GM23338 (cell line): ENCODE measurements around the gene FHL1. TPM values are rescaled to one million over a fixed set of nuclear protein-coding genes. Genes with fewer than 3 reads are reported as not detected.

ENCODE experiments used
- ATAC-seq: fragments of 200-7000 bp; cut with Tn5 transposase; 3 replicates; pipeline ENCODE4 v1.9.1; 2020
- DNase-seq: peaks from one replicate; pipeline ENCODE4 v3.0.0-alpha.2; 2015; ENCODE audit warnings: low spot score
- H2AFZ ChIP-seq: fragments of 200-600 bp; sonication (generic); 2 replicates; pipeline ENCODE4 v1.8.0; 2016; ENCODE audit warnings: antibody characterized with exemption, mild to moderate bottlenecking, moderate library complexity
- H3F3A ChIP-seq: fragments of 200-600 bp; sonication (generic); replicated peaks from 2 replicates; pipeline ENCODE4 v1.8.0; 2017; ENCODE audit warnings: antibody characterized with exemption, mixed run types, low read depth
- H3K27ac ChIP-seq: fragments of 200-600 bp; sonication (generic); 2 replicates; pipeline ENCODE4 v1.6.1; 2016; ENCODE audit warnings: low read depth
- H3K27me3 ChIP-seq: fragments of 200-600 bp; sonication (generic); 2 replicates; pipeline ENCODE4 v1.8.0; 2016; ENCODE audit warnings: mild to moderate bottlenecking, mixed run types, moderate library complexity; ENCODE audit not compliant: insufficient read depth
- H3K36me3 ChIP-seq: fragments of 200-600 bp; sonication (generic); 2 replicates; pipeline ENCODE4 v1.8.0; 2016; ENCODE audit warnings: mild to moderate bottlenecking; ENCODE audit not compliant: insufficient read depth
- H3K4me1 ChIP-seq: fragments of 200-600 bp; sonication (generic); 2 replicates; pipeline ENCODE4 v1.8.0; 2016; ENCODE audit warnings: mild to moderate bottlenecking, moderate library complexity; ENCODE audit not compliant: insufficient read depth
- H3K4me2 ChIP-seq: fragments of 200-600 bp; sonication (generic); 2 replicates; pipeline ENCODE4 v1.7.1; 2017; ENCODE audit warnings: mixed run types
- H3K4me3 ChIP-seq: fragments of 200-600 bp; sonication (generic); 2 replicates; pipeline ENCODE4 v1.6.1; 2016; ENCODE audit warnings: mixed run types
- H3K79me2 ChIP-seq: fragments of 200-600 bp; sonication (generic); replicated peaks from 2 replicates; pipeline ENCODE4 v1.8.0; 2017; ENCODE audit warnings: mild to moderate bottlenecking; ENCODE audit not compliant: insufficient read depth
- H3K9me2 ChIP-seq: fragments of 200-600 bp; sonication (generic); 2 replicates; pipeline ENCODE4 v1.8.0; 2017; ENCODE audit not compliant: insufficient read depth
- H4K20me1 ChIP-seq: fragments of 200-600 bp; sonication (generic); replicated peaks from 2 replicates; pipeline ENCODE4 v1.8.0; 2017; ENCODE audit warnings: mild to moderate bottlenecking; ENCODE audit not compliant: insufficient read depth
- H3K27ac Mint-ChIP-seq: 2 replicates; pipeline ENCODE4 v1.8.0; 2020; ENCODE audit warnings: inconsistent platforms, mild to moderate bottlenecking, moderate library complexity, mixed read lengths
- H3K27me3 Mint-ChIP-seq: 3 replicates; pipeline ENCODE4 v1.8.0; 2022; ENCODE audit warnings: low read depth, mild to moderate bottlenecking, moderate library complexity, mixed read lengths, inconsistent platforms; ENCODE audit not compliant: insufficient read depth, poor library complexity
- H3K36me3 Mint-ChIP-seq: 3 replicates; pipeline ENCODE4 v1.8.0; 2021; ENCODE audit warnings: low read depth, mild to moderate bottlenecking, inconsistent platforms, moderate library complexity, mixed read lengths
- H3K4me1 Mint-ChIP-seq: 3 replicates; pipeline ENCODE4 v1.8.0; 2020; ENCODE audit warnings: mild to moderate bottlenecking, inconsistent platforms, mixed read lengths
- H3K4me3 Mint-ChIP-seq: 3 replicates; pipeline ENCODE4 v1.8.0; 2021; ENCODE audit warnings: moderate library complexity, mild to moderate bottlenecking, inconsistent platforms, mixed read lengths
- H3K9me3 Mint-ChIP-seq: 3 replicates; pipeline ENCODE4 v1.8.0; 2020; ENCODE audit warnings: moderate library complexity, mild to moderate bottlenecking, inconsistent platforms, mixed read lengths
- CREB1 ChIP-seq: fragments of 250-450 bp; sonication (Bioruptor Pico); IDR thresholded peaks from 2 replicates; pipeline ENCODE4 v1.5.0; 2020; ENCODE audit warnings: low read depth, mild to moderate bottlenecking, moderate library complexity
- EZH2 ChIP-seq: fragments of 200-600 bp; sonication (generic); IDR thresholded peaks from one replicate; pipeline ENCODE4 v1.8.0; 2017; ENCODE audit warnings: antibody characterized with exemption, mild to moderate bottlenecking, low read depth; ENCODE audit not compliant: unreplicated experiment
- EZH2phosphoT487 ChIP-seq: fragments of 200-600 bp; sonication (generic); IDR thresholded peaks from one replicate; pipeline ENCODE4 v1.8.1; 2018; ENCODE audit warnings: antibody characterized with exemption; ENCODE audit not compliant: unreplicated experiment
- NANOG ChIP-seq: IDR thresholded peaks from 2 replicates; pipeline ENCODE4 v1.6.1; 2016; ENCODE audit warnings: antibody characterized with exemption, borderline replicate concordance
- POLR2AphosphoS5 ChIP-seq: IDR thresholded peaks from 2 replicates; pipeline ENCODE4 v1.6.1; 2016; ENCODE audit warnings: antibody characterized with exemption, low read depth
- STAT1 ChIP-seq: IDR thresholded peaks from one replicate; pipeline ENCODE4 v1.6.1; 2016; ENCODE audit warnings: antibody characterized with exemption; ENCODE audit not compliant: unreplicated experiment
- ZNF114 ChIP-seq: fragments of 250-450 bp; sonication (Bioruptor Pico); IDR thresholded peaks from 2 replicates; pipeline ENCODE4 v1.5.0; 2020; ENCODE audit warnings: mild to moderate bottlenecking, moderate library complexity
- ZNF331 ChIP-seq: fragments of 250-450 bp; sonication (Bioruptor Pico); IDR thresholded peaks from 2 replicates; pipeline ENCODE4 v1.5.0; 2020; ENCODE audit warnings: low read depth, mild to moderate bottlenecking, moderate library complexity
- polyA plus RNA-seq: library from polyadenylated mRNA; unstranded; fragments of >200 nt; fragmentation: Nextera tagmentation; extraction: Ambion mirVana; gene quantifications from 2 replicates; pipeline ENCODE4 v1.2.1, GENCODE V29; 2016
- total RNA-seq: library from RNA; depleted of rRNA; stranded (reverse); fragments of >200 nt; shearing (Covaris generic); gene quantifications from 2 replicates; pipeline ENCODE4 v1.2.3, GENCODE V29; 2014
- TF ChIP-seq, protein P1 (sequence below): IDR thresholded peaks from one replicate; pipeline ENCODE4 v1.6.1; 2018; ENCODE audit warnings: antibody characterized with exemption; ENCODE audit not compliant: unreplicated experiment
- TF ChIP-seq, protein P2 (sequence below): IDR thresholded peaks from 2 replicates; pipeline ENCODE4 v1.6.1; 2016; ENCODE audit warnings: antibody characterized with exemption
- TF ChIP-seq, protein P3 (sequence below), 2 experiments: fragments of 200-600 bp in 1 of 2; sonication (generic) in 1 of 2; conservative IDR thresholded peaks; 2 replicates each; pipeline versions ENCODE4 v1.5.1 to v1.6.1; 2016 to 2017; ENCODE audit warnings: antibody characterized with exemption in 2 of 2, low read depth in 2 of 2, mild to moderate bottlenecking in 2 of 2, moderate library complexity in 1 of 2
- TF ChIP-seq, protein P4 (sequence below): fragments of 250-450 bp; sonication (Bioruptor Pico); IDR thresholded peaks from 2 replicates; pipeline ENCODE4 v1.5.0; 2020; ENCODE audit warnings: mild to moderate bottlenecking, moderate library complexity

Gene FHL1
- total and polyA plus RNA-seq, 2 experiments from 2014 or later: 47.9 to 60.4 TPM

DNA sequence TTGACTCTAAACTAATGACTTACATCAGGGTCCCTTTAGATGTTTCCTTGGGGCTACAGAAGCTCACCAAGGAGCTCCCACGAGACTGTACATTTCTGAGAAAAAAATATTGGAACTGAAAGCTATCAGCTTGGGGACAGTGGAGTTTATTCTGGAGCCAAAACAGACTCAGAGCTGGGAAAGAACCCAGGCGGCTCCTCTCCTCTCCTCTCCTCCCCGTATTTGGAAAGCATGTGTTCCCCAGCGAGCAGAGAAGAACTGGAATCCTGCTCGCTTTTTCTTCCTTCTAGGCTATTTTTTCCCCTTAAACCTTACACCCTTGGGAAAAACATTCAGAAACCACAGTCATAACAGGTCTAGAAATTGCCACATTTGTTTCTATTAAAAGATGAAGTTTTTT lies 108.2 kb downstream of the FHL1 start (continued):
- TF ChIP-seq CREB1 (CRISPR knock-in tag): no peak
- TF ChIP-seq, protein P1, sequence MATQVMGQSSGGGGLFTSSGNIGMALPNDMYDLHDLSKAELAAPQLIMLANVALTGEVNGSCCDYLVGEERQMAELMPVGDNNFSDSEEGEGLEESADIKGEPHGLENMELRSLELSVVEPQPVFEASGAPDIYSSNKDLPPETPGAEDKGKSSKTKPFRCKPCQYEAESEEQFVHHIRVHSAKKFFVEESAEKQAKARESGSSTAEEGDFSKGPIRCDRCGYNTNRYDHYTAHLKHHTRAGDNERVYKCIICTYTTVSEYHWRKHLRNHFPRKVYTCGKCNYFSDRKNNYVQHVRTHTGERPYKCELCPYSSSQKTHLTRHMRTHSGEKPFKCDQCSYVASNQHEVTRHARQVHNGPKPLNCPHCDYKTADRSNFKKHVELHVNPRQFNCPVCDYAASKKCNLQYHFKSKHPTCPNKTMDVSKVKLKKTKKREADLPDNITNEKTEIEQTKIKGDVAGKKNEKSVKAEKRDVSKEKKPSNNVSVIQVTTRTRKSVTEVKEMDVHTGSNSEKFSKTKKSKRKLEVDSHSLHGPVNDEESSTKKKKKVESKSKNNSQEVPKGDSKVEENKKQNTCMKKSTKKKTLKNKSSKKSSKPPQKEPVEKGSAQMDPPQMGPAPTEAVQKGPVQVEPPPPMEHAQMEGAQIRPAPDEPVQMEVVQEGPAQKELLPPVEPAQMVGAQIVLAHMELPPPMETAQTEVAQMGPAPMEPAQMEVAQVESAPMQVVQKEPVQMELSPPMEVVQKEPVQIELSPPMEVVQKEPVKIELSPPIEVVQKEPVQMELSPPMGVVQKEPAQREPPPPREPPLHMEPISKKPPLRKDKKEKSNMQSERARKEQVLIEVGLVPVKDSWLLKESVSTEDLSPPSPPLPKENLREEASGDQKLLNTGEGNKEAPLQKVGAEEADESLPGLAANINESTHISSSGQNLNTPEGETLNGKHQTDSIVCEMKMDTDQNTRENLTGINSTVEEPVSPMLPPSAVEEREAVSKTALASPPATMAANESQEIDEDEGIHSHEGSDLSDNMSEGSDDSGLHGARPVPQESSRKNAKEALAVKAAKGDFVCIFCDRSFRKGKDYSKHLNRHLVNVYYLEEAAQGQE: no peak
- TF ChIP-seq STAT1: no peak
- TF ChIP-seq POLR2AphosphoS5: no peak
- TF ChIP-seq ZNF331 (CRISPR knock-in tag): no peak
- TF ChIP-seq ZNF114 (CRISPR knock-in tag): no peak
- TF ChIP-seq, protein P2, sequence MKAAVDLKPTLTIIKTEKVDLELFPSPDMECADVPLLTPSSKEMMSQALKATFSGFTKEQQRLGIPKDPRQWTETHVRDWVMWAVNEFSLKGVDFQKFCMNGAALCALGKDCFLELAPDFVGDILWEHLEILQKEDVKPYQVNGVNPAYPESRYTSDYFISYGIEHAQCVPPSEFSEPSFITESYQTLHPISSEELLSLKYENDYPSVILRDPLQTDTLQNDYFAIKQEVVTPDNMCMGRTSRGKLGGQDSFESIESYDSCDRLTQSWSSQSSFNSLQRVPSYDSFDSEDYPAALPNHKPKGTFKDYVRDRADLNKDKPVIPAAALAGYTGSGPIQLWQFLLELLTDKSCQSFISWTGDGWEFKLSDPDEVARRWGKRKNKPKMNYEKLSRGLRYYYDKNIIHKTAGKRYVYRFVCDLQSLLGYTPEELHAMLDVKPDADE: no peak

DNA sequence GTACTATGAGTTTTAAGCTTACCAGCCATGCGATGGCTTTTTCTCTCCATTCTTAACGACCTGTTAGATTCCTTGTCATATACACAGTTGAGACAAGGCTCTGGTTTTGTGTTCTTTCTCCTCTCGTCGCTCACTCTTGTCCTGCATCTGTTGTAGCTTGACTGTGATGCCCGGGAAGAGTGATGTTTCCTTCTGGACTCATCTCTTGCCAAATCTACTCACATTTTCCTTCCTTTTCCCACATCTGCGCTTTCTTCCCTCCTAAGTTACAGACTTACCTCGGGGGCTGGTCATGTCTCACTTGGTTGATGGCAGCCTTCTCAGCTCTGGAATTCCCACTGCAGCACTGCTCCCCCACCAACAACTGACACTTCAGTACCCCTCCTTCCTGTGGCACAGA lies 108.7 kb downstream of the FHL1 start:
- Histone ChIP-seq H3K4me2 (no peak overlapping the region), H4K20me1 (no peaks in the 10 kb centered on the region), H3K27me3 (no peaks in the 10 kb centered on the region), H3K4me3 (no peak overlapping the region), H3F3A (0 out of 2 replicates have a peak, but pooled peaks cover 3% of the 10 kb centered on the region), H3K79me2 (no peaks in the 10 kb centered on the region), H3K4me1 (no peaks in the 10 kb centered on the region), H3K27ac (no peak overlapping the region), H3K36me3 (no peaks in the 10 kb centered on the region), H2AFZ (no peak overlapping the region), H3K9me2 (no peaks in the 10 kb centered on the region)
- H3K27me3 Mint-ChIP-seq: peaks cover 1% of the 10 kb centered on the region
- ATAC-seq (no peak), DNase-seq (no peak)
- H3K27ac Mint-ChIP-seq: no peak overlapping the region
- H3K9me3 Mint-ChIP-seq: no peaks in the 10 kb centered on the region
- H3K36me3 Mint-ChIP-seq: no peaks in the 10 kb centered on the region
- H3K4me1 Mint-ChIP-seq: peaks cover 18% of the 10 kb centered on the region
- no peak overlapping the region for H3K4me3 Mint-ChIP-seq
- TF ChIP-seq ZNF114 (CRISPR knock-in tag) (no peak), CREB1 (CRISPR knock-in tag) (no peak), EZH2 (no peak), NANOG (no peak), EZH2phosphoT487 (no peak), POLR2AphosphoS5 (no peak)
- TF ChIP-seq, protein P3, sequence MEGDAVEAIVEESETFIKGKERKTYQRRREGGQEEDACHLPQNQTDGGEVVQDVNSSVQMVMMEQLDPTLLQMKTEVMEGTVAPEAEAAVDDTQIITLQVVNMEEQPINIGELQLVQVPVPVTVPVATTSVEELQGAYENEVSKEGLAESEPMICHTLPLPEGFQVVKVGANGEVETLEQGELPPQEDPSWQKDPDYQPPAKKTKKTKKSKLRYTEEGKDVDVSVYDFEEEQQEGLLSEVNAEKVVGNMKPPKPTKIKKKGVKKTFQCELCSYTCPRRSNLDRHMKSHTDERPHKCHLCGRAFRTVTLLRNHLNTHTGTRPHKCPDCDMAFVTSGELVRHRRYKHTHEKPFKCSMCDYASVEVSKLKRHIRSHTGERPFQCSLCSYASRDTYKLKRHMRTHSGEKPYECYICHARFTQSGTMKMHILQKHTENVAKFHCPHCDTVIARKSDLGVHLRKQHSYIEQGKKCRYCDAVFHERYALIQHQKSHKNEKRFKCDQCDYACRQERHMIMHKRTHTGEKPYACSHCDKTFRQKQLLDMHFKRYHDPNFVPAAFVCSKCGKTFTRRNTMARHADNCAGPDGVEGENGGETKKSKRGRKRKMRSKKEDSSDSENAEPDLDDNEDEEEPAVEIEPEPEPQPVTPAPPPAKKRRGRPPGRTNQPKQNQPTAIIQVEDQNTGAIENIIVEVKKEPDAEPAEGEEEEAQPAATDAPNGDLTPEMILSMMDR (conservative IDR thresholded peaks at IDR 0.05; ENCODE audit: low read depth in 2 of 2): no peak
- TF ChIP-seq, protein P4, sequence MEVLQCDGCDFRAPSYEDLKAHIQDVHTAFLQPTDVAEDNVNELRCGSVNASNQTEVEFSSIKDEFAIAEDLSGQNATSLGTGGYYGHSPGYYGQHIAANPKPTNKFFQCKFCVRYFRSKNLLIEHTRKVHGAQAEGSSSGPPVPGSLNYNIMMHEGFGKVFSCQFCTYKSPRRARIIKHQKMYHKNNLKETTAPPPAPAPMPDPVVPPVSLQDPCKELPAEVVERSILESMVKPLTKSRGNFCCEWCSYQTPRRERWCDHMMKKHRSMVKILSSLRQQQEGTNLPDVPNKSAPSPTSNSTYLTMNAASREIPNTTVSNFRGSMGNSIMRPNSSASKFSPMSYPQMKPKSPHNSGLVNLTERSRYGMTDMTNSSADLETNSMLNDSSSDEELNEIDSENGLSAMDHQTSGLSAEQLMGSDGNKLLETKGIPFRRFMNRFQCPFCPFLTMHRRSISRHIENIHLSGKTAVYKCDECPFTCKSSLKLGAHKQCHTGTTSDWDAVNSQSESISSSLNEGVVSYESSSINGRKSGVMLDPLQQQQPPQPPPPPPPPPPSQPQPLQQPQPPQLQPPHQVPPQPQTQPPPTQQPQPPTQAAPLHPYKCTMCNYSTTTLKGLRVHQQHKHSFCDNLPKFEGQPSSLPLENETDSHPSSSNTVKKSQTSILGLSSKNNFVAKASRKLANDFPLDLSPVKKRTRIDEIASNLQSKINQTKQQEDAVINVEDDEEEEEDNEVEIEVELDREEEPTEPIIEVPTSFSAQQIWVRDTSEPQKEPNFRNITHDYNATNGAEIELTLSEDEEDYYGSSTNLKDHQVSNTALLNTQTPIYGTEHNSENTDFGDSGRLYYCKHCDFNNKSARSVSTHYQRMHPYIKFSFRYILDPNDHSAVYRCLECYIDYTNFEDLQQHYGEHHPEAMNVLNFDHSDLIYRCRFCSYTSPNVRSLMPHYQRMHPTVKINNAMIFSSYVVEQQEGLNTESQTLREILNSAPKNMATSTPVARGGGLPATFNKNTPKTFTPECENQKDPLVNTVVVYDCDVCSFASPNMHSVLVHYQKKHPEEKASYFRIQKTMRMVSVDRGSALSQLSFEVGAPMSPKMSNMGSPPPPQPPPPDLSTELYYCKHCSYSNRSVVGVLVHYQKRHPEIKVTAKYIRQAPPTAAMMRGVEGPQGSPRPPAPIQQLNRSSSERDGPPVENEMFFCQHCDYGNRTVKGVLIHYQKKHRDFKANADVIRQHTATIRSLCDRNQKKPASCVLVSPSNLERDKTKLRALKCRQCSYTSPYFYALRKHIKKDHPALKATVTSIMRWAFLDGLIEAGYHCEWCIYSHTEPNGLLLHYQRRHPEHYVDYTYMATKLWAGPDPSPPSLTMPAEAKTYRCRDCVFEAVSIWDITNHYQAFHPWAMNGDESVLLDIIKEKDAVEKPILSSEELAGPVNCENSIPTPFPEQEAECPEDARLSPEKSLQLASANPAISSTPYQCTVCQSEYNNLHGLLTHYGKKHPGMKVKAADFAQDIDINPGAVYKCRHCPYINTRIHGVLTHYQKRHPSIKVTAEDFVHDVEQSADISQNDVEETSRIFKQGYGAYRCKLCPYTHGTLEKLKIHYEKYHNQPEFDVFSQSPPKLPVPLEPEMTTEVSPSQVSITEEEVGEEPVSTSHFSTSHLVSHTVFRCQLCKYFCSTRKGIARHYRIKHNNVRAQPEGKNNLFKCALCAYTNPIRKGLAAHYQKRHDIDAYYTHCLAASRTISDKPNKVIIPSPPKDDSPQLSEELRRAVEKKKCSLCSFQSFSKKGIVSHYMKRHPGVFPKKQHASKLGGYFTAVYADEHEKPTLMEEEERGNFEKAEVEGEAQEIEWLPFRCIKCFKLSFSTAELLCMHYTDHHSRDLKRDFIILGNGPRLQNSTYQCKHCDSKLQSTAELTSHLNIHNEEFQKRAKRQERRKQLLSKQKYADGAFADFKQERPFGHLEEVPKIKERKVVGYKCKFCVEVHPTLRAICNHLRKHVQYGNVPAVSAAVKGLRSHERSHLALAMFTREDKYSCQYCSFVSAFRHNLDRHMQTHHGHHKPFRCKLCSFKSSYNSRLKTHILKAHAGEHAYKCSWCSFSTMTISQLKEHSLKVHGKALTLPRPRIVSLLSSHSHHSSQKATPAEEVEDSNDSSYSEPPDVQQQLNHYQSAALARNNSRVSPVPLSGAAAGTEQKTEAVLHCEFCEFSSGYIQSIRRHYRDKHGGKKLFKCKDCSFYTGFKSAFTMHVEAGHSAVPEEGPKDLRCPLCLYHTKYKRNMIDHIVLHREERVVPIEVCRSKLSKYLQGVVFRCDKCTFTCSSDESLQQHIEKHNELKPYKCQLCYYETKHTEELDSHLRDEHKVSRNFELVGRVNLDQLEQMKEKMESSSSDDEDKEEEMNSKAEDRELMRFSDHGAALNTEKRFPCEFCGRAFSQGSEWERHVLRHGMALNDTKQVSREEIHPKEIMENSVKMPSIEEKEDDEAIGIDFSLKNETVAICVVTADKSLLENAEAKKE: no peak
